Progenitor cell of endocrine pancreas (in vitro differentiated cells): Measurements from ENCODE around the gene GRIK1. TPM values are rescaled to one million over a fixed set of nuclear protein-coding genes. Genes with fewer than 3 reads are reported as not detected.

Experiments used
- DNase-seq: peaks from one replicate; pipeline ENCODE4 v3.0.0; 2021; ENCODE audit warnings: low spot score; ENCODE audit not compliant: unreplicated experiment
- H3K27ac Mint-ChIP-seq: 2 replicates; pipeline ENCODE4 v1.8.0; 2021; ENCODE audit warnings: mild to moderate bottlenecking, moderate library complexity, mixed read lengths
- H3K27me3 Mint-ChIP-seq: 2 replicates; pipeline ENCODE4 v1.8.0; 2021; ENCODE audit warnings: mixed read lengths
- H3K36me3 Mint-ChIP-seq: 2 replicates; pipeline ENCODE4 v1.8.0; 2022; ENCODE audit warnings: mixed read lengths; ENCODE audit not compliant: insufficient read depth
- H3K4me1 Mint-ChIP-seq: 2 replicates; pipeline ENCODE4 v1.8.0; 2021; ENCODE audit warnings: low read depth, mixed read lengths
- H3K4me3 Mint-ChIP-seq: 2 replicates; pipeline ENCODE4 v1.8.0; 2021; ENCODE audit warnings: low read depth, mild to moderate bottlenecking, moderate library complexity, mixed read lengths
- H3K9me3 Mint-ChIP-seq: 2 replicates; pipeline ENCODE4 v1.8.0; 2021; ENCODE audit warnings: low read depth, mixed read lengths
- total RNA-seq: library from RNA; stranded (reverse); gene quantifications from 2 replicates; pipeline ENCODE4 v1.2.1, GENCODE V29; 2021
- TF ChIP-seq, protein P1 (sequence below): fragments of 200-600 bp; sonication (generic); IDR thresholded peaks from one replicate; pipeline ENCODE4 v1.5.0; 2021; ENCODE audit warnings: antibody characterized with exemption, mild to moderate bottlenecking; ENCODE audit not compliant: unreplicated experiment

The GRIK1 gene
- total RNA-seq, 1 donor from 2014 or later, result 0.26 TPM

DNA sequence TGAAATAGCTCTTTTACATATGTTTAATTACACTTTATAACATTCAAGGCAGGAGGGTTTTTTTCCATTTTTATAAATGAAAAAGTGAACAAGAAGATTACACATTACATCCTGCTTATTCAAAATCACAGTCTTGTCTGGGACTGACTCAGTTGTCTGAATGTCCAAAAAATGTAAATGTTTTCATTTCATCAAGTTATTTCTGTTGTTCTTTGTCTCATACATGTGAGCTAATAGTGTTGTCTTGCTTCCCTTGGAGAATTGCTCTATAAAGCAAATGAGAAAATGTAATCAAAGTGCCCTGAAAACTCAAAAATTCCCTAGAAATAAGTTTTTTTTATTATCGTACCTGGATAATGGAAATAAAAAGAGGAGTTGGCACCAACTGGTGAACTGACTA, 242.9 kb downstream of the GRIK1 start:
- TF ChIP-seq, protein P1, sequence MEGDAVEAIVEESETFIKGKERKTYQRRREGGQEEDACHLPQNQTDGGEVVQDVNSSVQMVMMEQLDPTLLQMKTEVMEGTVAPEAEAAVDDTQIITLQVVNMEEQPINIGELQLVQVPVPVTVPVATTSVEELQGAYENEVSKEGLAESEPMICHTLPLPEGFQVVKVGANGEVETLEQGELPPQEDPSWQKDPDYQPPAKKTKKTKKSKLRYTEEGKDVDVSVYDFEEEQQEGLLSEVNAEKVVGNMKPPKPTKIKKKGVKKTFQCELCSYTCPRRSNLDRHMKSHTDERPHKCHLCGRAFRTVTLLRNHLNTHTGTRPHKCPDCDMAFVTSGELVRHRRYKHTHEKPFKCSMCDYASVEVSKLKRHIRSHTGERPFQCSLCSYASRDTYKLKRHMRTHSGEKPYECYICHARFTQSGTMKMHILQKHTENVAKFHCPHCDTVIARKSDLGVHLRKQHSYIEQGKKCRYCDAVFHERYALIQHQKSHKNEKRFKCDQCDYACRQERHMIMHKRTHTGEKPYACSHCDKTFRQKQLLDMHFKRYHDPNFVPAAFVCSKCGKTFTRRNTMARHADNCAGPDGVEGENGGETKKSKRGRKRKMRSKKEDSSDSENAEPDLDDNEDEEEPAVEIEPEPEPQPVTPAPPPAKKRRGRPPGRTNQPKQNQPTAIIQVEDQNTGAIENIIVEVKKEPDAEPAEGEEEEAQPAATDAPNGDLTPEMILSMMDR, result no peak
- no peaks in the 10 kb centered on the region for H3K27me3 Mint-ChIP-seq
- no peak overlapping the region for H3K27ac Mint-ChIP-seq
- no peak overlapping the region for H3K4me3 Mint-ChIP-seq
- no peak for DNase-seq
- peaks cover 10% of the 10 kb centered on the region for H3K4me1 Mint-ChIP-seq
- H3K36me3 Mint-ChIP-seq, result no peaks in the 10 kb centered on the region
- peaks cover 6% of the 10 kb centered on the region for H3K9me3 Mint-ChIP-seq

DNA sequence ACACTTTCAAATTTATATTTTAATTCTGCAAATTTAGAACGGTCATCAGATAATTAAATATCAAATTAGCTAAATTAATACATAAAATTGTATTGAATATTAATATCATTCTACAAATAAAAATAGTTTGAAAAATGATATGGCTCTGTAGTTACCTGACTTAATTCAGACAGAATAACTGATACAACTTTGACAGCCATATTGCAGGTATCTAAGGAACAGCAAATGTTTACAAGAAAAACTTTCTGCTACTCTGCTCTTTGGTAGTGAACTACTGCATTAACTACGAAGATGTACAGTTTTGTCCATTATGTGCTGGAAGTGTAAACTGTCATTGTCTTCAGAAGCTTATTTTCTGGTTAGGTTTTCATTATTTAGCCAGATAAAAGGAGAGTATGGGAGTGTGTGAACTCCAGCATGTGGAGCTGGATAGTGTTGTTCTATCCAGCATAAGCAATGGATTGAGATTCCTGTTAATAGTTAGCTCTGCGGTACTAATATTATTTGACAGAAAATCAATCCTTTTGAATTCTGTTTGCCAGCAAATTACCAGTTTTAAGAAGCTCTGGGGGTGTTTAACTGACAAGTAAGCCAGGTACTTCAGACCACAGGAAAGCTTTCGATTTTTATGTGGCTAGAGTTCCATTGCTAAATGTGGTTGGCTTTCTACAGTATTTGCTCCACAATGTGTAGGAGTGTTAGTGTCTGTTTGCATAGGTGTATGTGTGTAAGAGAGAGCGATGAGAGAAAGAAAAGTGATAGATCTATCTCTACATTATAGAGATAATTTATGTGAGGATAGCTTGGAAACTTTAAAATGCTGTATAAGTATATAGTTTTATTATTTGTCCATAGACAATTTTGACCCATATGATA, 247.9 kb downstream of the GRIK1 start:
- TF ChIP-seq, protein P1, result no peak
- no peaks in the 10 kb centered on the region for H3K36me3 Mint-ChIP-seq
- peak overlapping the region; percentile 87 for H3K27ac Mint-ChIP-seq
- H3K27me3 Mint-ChIP-seq, result no peaks in the 10 kb centered on the region
- peaks cover 20% of the 10 kb centered on the region for H3K4me1 Mint-ChIP-seq
- no peaks in the 10 kb centered on the region for H3K9me3 Mint-ChIP-seq
- peak overlapping the region; percentile 52 for H3K4me3 Mint-ChIP-seq
- no peak for DNase-seq

DNA sequence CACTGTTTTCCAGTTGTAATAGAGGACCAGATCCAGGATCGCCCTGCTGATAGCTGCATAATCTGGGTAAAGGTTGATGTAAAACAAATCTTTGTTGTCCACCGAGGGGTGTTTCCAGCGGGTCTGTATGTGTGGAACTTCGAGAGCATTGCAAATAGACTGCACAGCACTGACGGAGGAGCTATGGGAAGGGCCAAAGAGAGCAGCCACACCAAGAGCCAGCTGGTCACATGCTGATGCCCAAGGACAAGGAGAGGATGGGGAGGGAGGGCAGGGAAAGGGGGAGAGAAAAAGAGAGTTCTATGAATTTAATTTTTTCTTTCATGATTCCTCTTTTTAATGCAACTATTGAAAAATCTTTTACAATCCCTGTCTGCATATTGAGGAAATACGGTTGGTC, 250.0 kb downstream of the GRIK1 start:
- DNase-seq, result no peak
- no peaks in the 10 kb centered on the region for H3K36me3 Mint-ChIP-seq
- TF ChIP-seq, protein P1, result no peak
- H3K4me3 Mint-ChIP-seq, result no peak overlapping the region
- H3K9me3 Mint-ChIP-seq, result no peaks in the 10 kb centered on the region
- peak overlapping the region; percentile 13 for H3K27ac Mint-ChIP-seq
- H3K27me3 Mint-ChIP-seq, result no peaks in the 10 kb centered on the region
- peaks cover 26% of the 10 kb centered on the region for H3K4me1 Mint-ChIP-seq

DNA sequence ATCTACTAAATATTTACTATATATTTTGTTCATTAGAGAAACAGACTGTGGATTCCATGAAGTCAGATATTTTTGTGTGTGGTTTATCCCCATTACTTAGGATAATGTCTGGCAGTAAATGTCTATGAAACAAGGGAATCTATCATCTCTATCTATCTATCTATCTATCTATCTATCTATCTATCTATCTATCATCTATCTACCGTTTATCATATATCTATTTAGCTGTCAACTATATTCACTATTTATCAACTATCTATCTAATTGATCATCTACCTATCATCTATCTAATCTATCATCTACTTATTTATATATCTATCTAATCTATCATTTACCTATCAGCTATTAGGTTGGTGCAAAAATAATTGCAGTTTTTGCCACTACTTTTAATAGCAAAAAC, 255.7 kb downstream of the GRIK1 start:
- no peak overlapping the region for H3K4me3 Mint-ChIP-seq
- TF ChIP-seq, protein P1, result no peak
- no peaks in the 10 kb centered on the region for H3K36me3 Mint-ChIP-seq
- no peak overlapping the region for H3K27ac Mint-ChIP-seq
- H3K9me3 Mint-ChIP-seq, result peaks cover 6% of the 10 kb centered on the region
- no peak for DNase-seq
- no peaks in the 10 kb centered on the region for H3K27me3 Mint-ChIP-seq
- peaks cover 8% of the 10 kb centered on the region for H3K4me1 Mint-ChIP-seq

DNA sequence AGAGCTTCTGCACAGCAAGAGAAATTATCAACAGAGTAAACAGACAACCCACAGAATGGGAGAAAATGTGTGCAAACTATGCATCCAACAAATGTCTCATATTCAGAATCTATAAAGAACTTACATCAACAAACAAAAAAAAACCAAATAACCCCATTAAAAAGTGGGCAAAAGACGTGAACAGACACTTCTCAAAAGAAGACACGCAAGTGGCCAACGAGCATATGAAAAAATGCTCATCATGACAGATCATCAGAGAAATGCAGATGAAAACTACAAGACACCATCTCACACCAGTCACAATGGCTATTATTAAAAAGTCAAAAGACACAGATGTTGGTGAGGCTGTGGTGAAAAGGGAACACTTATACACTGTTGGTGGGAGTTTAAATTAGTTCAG, 257.0 kb downstream of the GRIK1 start:
- Mint-ChIP-seq H3K4me1 (peaks cover 7% of the 10 kb centered on the region), H3K9me3 (peaks cover 6% of the 10 kb centered on the region), H3K36me3 (no peaks in the 10 kb centered on the region), H3K27ac (no peak overlapping the region), H3K27me3 (no peaks in the 10 kb centered on the region), H3K4me3 (no peak overlapping the region)
- TF ChIP-seq, protein P1, result no peak
- no peak for DNase-seq
